Right kidney (tissue), 1 donor: ENCODE data around the gene AQP3.
"Not testable (repeated sequence)": the region's sequence is repeated elsewhere in the genome, so short reads cannot be mapped to it uniquely, and the experiment has no call there.

Source experiments
- DNase-seq: peaks from one replicate; pipeline ENCODE4 v3.0.0-alpha.2; 2016

The AQP3 gene

GRCh38 chr9:33443047-33443446 is 4.3 kb downstream of the AQP3 start:
- no peak for DNase-seq

- DNase-seq: no peak
Measured at GRCh38 chr9:33442125-33442524, 5.3 kb downstream of the AQP3 start.

GRCh38 chr9:33440609-33441008 is 6.8 kb downstream of the AQP3 start:
- DNase-seq: no peak

GRCh38 chr9:33440204-33440603 is 7.2 kb downstream of the AQP3 start:
- DNase-seq: no peak

- DNase-seq: no peak
Measured at GRCh38 chr9:33439731-33440130, 7.7 kb downstream of the AQP3 start.

GRCh38 chr9:33438926-33439680 is 8.3 kb downstream of the AQP3 start:
- no peak for DNase-seq

- DNase-seq: no peak
Measured at GRCh38 chr9:33437898-33438297, 9.5 kb downstream of the AQP3 start.

- no peak for DNase-seq
Measured at GRCh38 chr9:33437205-33437604, 10.2 kb downstream of the AQP3 start.

- DNase-seq: no peak
Measured at GRCh38 chr9:33436445-33436844, 10.9 kb downstream of the AQP3 start.

GRCh38 chr9:33435821-33436277 is 11.5 kb downstream of the AQP3 start:
- no peak for DNase-seq

- DNase-seq: no peak
Measured at GRCh38 chr9:33434317-33435105, 12.9 kb downstream of the AQP3 start.

- DNase-seq: no peak
Measured at GRCh38 chr9:33433871-33434270, 13.5 kb downstream of the AQP3 start.

GRCh38 chr9:33431420-33431819 is 16.0 kb downstream of the AQP3 start:
- DNase-seq: no peak

- DNase-seq: no peak
Measured at GRCh38 chr9:33430942-33431341, 16.5 kb downstream of the AQP3 start.

- DNase-seq: no peak
Measured at GRCh38 chr9:33429256-33429985, 18.0 kb downstream of the AQP3 start.

- DNase-seq: no peak
Measured at GRCh38 chr9:33426843-33427293, 20.5 kb downstream of the AQP3 start.

- no peak for DNase-seq
Measured at GRCh38 chr9:33425128-33425533, 22.3 kb downstream of the AQP3 start.

GRCh38 chr9:33424492-33424891 is 22.9 kb downstream of the AQP3 start:
- not testable (repeated sequence) for DNase-seq

GRCh38 chr9:33424043-33424442 is 23.4 kb downstream of the AQP3 start:
- DNase-seq: not testable (repeated sequence)

- no peak for DNase-seq
Measured at GRCh38 chr9:33419708-33420303, 27.6 kb downstream of the AQP3 start.

- DNase-seq: no peak
Measured at GRCh38 chr9:33418090-33418489, 29.3 kb downstream of the AQP3 start.

GRCh38 chr9:33416996-33417395 is 30.4 kb downstream of the AQP3 start:
- DNase-seq: no peak
